ENCODE measurements around the gene FHIT. TPM values are rescaled to one million over a fixed set of nuclear protein-coding genes. Genes with fewer than 3 reads are reported as not detected.
"Not testable (repeated sequence)": the region's sequence is repeated elsewhere in the genome, so short reads cannot be mapped to it uniquely, and the experiment has no call there.

The FHIT gene
- total RNA-seq, 2 experiments from 2014 or later, result 6.5 to 9.0 TPM

GRCh38 chr3:61218504-61218903 is 32.7 kb downstream of the FHIT start:
- no peak for ATAC-seq
- H3K36me3 Mint-ChIP-seq, result no peaks in the 10 kb centered on the region
- no peaks in the 10 kb centered on the region for H3K27me3 Mint-ChIP-seq
- H3K9me3 Mint-ChIP-seq (ENCODE audit: low read depth), result no peaks in the 10 kb centered on the region
- H3K4me1 Mint-ChIP-seq, result no peaks in the 10 kb centered on the region
- DNase-seq, result no peak
- no peak overlapping the region for H3K4me3 Mint-ChIP-seq
- H3K27ac Mint-ChIP-seq, result no peak overlapping the region
- CTCF ChIA-PET, result no interaction called here

DNA sequence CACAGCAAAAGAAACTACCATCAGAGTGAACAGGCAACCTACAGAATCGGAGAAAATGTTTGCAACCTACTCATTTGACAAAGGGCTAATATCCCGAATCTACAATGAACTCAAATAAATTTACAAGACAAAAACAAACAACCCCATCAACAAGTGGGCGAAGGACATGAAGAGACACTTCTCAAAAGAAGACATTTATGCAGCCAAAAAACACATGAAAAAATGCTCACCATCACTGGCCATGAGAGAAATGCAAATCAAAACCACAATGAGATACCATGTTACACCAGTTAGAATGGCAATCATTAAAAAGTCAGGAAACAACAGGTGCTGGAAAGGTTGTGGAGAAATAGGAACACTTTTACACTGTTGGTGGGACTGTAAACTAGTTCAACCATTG is 35.1 kb downstream of the FHIT start:
- H3K27me3 Mint-ChIP-seq; DNase-seq; H3K9me3 Mint-ChIP-seq (ENCODE audit: low read depth); H3K4me1 Mint-ChIP-seq; H3K36me3 Mint-ChIP-seq; H3K4me3 Mint-ChIP-seq; ATAC-seq; H3K27ac Mint-ChIP-seq; CTCF ChIA-PET: not testable (repeated sequence)

- no peaks in the 10 kb centered on the region for H3K36me3 Mint-ChIP-seq
- DNase-seq (no peak), ATAC-seq (no peak)
- no peak overlapping the region for H3K27ac Mint-ChIP-seq
- H3K9me3 Mint-ChIP-seq (ENCODE audit: low read depth), result no peaks in the 10 kb centered on the region
- CTCF ChIA-PET, result no interaction called here
- H3K4me1 Mint-ChIP-seq, result no peaks in the 10 kb centered on the region
- no peaks in the 10 kb centered on the region for H3K27me3 Mint-ChIP-seq
- H3K4me3 Mint-ChIP-seq, result no peak overlapping the region
Observed at GRCh38 chr3:61202086-61202485, 49.2 kb downstream of the FHIT start.

GRCh38 chr3:61201071-61201470 is 50.2 kb downstream of the FHIT start:
- no peak overlapping the region for H3K4me3 Mint-ChIP-seq
- H3K4me1 Mint-ChIP-seq, result no peaks in the 10 kb centered on the region
- no peak for DNase-seq
- CTCF ChIA-PET, result no interaction called here
- H3K27me3 Mint-ChIP-seq, result no peaks in the 10 kb centered on the region
- no peaks in the 10 kb centered on the region for H3K36me3 Mint-ChIP-seq
- ATAC-seq, result no peak
- H3K27ac Mint-ChIP-seq, result no peak overlapping the region
- H3K9me3 Mint-ChIP-seq (ENCODE audit: low read depth), result no peaks in the 10 kb centered on the region

DNA sequence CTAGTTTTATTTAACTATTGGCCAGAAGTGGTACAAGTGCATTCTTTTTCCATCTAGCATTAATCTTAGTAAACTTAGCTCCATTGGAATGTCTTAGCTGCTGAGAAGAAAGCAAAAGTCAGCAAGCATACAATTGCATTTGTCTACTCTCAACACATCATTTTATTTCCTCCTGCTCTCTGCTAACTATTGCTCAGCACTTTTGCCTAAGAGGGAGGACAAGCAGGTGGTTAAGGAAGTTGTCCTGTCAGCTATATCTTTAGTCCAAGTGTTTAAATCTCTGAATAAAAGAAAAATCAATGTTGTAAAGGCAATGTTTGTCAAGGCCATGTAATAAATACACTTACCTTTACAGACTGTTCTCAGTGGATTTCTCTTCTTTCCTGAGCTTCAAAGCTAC is 51.0 kb downstream of the FHIT start:
- DNase-seq, result no peak
- H3K27ac Mint-ChIP-seq, result no peak overlapping the region
- H3K9me3 Mint-ChIP-seq (ENCODE audit: low read depth), result no peaks in the 10 kb centered on the region
- no peaks in the 10 kb centered on the region for H3K36me3 Mint-ChIP-seq
- no peaks in the 10 kb centered on the region for H3K4me1 Mint-ChIP-seq
- CTCF ChIA-PET, result no interaction called here
- ATAC-seq, result no peak
- H3K4me3 Mint-ChIP-seq, result no peak overlapping the region
- H3K27me3 Mint-ChIP-seq, result no peaks in the 10 kb centered on the region

DNA sequence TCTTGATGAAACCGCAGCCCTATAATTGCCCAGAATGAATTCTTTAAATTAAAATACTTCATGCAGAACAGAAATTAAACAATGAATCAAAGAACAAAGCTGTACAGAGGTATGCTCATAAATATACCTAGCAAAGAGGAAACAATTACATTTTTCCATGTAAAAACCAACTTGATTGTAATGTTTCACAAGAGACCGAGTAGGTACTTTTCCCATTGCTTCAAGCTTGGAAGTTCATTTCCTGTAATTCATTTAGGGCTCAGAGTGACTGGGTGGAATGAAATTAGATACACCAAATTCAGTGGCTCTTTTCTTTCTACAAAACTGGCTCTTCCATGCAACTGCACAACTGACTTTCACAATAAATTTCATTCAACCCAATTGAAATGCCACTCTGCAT is 51.4 kb downstream of the FHIT start:
- ATAC-seq (no peak), DNase-seq (no peak)
- Mint-ChIP-seq H3K4me3 (no peak overlapping the region), H3K4me1 (no peaks in the 10 kb centered on the region), H3K27ac (no peak overlapping the region), H3K27me3 (no peaks in the 10 kb centered on the region), H3K9me3 (ENCODE audit: low read depth) (no peaks in the 10 kb centered on the region), H3K36me3 (no peaks in the 10 kb centered on the region)
- CTCF ChIA-PET, result no interaction called here

DNA sequence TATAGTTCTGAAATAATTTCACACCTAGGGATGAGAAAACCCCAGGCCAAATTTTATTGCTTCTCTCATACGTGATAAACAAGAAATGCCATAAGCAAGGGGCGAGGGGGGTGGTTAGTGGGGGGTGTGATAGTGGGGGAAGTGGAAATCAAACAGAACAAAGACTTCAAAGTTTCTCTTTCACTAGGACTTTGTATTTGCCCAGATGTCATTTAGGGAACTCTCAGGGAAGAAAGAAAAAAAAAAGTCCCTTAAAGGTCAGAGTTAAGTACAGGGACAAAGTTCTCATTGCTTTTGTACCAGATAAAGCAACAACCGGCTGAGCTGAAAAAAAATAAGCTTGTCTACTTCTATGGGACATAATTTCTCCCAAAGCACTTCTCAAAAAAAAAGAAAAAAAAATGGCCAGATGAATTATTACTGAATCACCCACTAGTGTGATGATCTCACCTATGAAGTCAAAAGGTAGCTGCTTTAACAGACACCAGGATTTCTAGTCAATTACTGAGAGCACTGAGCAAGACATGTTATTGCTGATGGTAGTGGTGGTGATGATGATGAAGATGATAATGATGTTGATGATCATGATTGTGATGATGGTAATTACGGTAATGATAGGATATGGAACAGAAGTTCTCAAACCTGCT is 56.2 kb downstream of the FHIT start:
- Mint-ChIP-seq H3K4me3 (no peak overlapping the region), H3K27me3 (no peaks in the 10 kb centered on the region), H3K27ac (no peak overlapping the region), H3K9me3 (ENCODE audit: low read depth) (no peaks in the 10 kb centered on the region), H3K4me1 (no peaks in the 10 kb centered on the region), H3K36me3 (no peaks in the 10 kb centered on the region)
- CTCF ChIA-PET, result interaction anchor here (0.5 kb wide), 1 partner anchor 136 kb away, joined by 3 read pairs; no protein-coding TSS in a partner anchor
- ATAC-seq (no peak), DNase-seq (no peak)

DNA sequence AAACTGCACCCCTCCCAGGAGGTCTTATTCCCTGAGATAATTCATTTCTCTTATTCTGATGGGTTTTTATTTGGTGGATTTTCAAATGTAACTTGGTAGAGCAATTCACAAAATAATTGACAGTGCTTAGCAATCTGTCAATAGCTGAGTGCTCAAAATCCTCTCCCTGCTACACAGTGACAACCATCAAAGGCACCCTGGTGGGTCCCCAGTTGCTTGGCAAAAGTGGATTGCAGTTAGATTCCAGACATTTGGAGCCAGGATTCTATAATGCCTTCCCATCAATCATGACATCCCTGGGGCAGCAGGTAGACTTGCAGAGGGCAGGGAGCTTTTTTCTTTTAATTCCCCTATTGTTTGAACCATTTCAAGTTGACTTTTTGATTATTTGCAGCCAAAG is 59.0 kb downstream of the FHIT start:
- CTCF ChIA-PET, result no interaction called here
- H3K36me3 Mint-ChIP-seq, result no peaks in the 10 kb centered on the region
- ATAC-seq (no peak), DNase-seq (no peak)
- no peaks in the 10 kb centered on the region for H3K4me1 Mint-ChIP-seq
- no peaks in the 10 kb centered on the region for H3K27me3 Mint-ChIP-seq
- no peak overlapping the region for H3K27ac Mint-ChIP-seq
- H3K4me3 Mint-ChIP-seq, result no peak overlapping the region
- peaks cover 2% of the 10 kb centered on the region for H3K9me3 Mint-ChIP-seq (ENCODE audit: low read depth)

- H3K27ac Mint-ChIP-seq; H3K36me3 Mint-ChIP-seq; H3K9me3 Mint-ChIP-seq (ENCODE audit: low read depth); DNase-seq; H3K27me3 Mint-ChIP-seq; ATAC-seq; H3K4me3 Mint-ChIP-seq; H3K4me1 Mint-ChIP-seq; CTCF ChIA-PET: not testable (repeated sequence)
Observed at GRCh38 chr3:61190205-61190604, 61.0 kb downstream of the FHIT start.

GRCh38 chr3:61186030-61186429 is 65.2 kb downstream of the FHIT start:
- Mint-ChIP-seq H3K27me3 (no peaks in the 10 kb centered on the region), H3K4me3 (no peak overlapping the region), H3K36me3 (no peaks in the 10 kb centered on the region), H3K9me3 (ENCODE audit: low read depth) (peaks cover 2% of the 10 kb centered on the region), H3K27ac (no peak overlapping the region), H3K4me1 (peaks cover 7% of the 10 kb centered on the region)
- CTCF ChIA-PET, result interaction anchor here (0.6 to 1.1 kb wide), 2 partner anchors 10 to 254 kb away, joined by 3 read pairs; no protein-coding TSS in a partner anchor
- DNase-seq, result no peak
- no peak for ATAC-seq

DNA sequence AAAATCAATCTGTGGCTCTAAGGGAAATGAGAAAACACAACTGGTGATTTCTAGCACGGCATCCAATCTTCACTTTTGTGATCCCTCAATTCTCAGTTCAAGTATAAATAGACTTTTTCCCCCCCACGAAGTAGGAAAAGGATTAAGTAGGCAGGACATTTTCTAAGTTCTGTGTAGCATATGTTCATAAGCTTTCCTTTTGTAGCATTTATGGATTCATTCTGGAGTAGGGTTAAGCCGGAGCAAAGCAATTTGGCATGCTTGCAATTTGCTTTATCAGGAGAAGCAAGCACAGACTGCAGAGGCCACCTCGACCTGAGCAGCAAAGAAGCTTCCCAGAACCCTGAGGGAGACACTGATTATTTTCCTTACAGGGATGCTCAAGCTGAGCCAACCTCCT is 66.3 kb downstream of the FHIT start:
- ATAC-seq (no peak), DNase-seq (no peak)
- Mint-ChIP-seq H3K9me3 (ENCODE audit: low read depth) (peaks cover 2% of the 10 kb centered on the region), H3K4me3 (no peak overlapping the region), H3K4me1 (peaks cover 7% of the 10 kb centered on the region), H3K27ac (no peak overlapping the region), H3K36me3 (no peaks in the 10 kb centered on the region), H3K27me3 (no peaks in the 10 kb centered on the region)
- CTCF ChIA-PET, result no interaction called here

DNA sequence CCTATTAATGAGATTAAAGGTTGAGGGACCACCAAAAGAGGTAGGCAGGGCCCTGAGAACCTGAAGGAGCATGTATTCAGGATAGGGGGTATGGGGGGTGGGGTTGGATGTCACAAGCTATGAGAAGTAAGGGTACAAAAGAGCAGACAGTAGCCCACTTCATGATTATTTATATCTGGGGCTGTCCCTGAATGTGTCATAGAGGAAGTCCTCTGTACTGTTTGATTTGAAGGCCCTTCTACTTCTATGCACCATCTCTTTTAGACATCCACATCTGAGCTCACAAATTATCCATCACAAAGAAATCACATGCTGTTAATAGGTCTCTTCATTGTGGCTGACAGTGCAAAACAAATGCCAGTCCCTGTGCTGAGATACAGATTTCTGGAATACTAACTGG is 68.6 kb downstream of the FHIT start:
- Mint-ChIP-seq H3K9me3 (ENCODE audit: low read depth) (no peaks in the 10 kb centered on the region), H3K4me3 (no peak overlapping the region), H3K27me3 (no peaks in the 10 kb centered on the region), H3K27ac (no peak overlapping the region), H3K4me1 (peaks cover 7% of the 10 kb centered on the region), H3K36me3 (no peaks in the 10 kb centered on the region)
- DNase-seq (no peak), ATAC-seq (no peak)
- CTCF ChIA-PET, result no interaction called here

- no peak for ATAC-seq
- H3K27me3 Mint-ChIP-seq, result no peaks in the 10 kb centered on the region
- peaks cover 5% of the 10 kb centered on the region for H3K4me1 Mint-ChIP-seq
- DNase-seq, result no peak
- H3K4me3 Mint-ChIP-seq, result no peak overlapping the region
- H3K9me3 Mint-ChIP-seq (ENCODE audit: low read depth), result no peaks in the 10 kb centered on the region
- H3K36me3 Mint-ChIP-seq, result no peaks in the 10 kb centered on the region
- no peak overlapping the region for H3K27ac Mint-ChIP-seq
- CTCF ChIA-PET, result no interaction called here
Observed at GRCh38 chr3:61181874-61182273, 69.4 kb downstream of the FHIT start.

DNA sequence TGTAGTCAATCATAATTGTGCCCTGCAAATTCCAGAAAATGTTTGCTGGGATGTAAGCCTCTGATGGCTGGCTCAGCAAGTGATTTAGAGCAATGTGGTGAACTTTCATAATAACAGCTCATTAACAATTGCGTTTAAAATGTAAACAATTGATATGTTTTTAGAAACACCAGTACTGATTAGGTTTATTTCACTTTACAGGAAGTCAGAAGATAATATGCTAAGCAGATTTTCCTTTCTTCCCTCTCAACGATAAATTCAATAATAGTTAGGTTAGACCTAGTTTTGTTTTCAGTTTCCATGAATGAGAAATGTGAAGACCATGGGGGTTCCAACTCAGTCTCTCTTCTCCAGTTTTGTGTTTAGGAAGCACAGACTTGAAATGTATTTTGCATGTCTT is 71.0 kb downstream of the FHIT start:
- ATAC-seq, result no peak
- Mint-ChIP-seq H3K9me3 (ENCODE audit: low read depth) (no peaks in the 10 kb centered on the region), H3K4me1 (peaks cover 2% of the 10 kb centered on the region), H3K27me3 (no peaks in the 10 kb centered on the region), H3K27ac (no peak overlapping the region), H3K36me3 (no peaks in the 10 kb centered on the region), H3K4me3 (no peak overlapping the region)
- CTCF ChIA-PET, result no interaction called here
- no peak for DNase-seq

DNA sequence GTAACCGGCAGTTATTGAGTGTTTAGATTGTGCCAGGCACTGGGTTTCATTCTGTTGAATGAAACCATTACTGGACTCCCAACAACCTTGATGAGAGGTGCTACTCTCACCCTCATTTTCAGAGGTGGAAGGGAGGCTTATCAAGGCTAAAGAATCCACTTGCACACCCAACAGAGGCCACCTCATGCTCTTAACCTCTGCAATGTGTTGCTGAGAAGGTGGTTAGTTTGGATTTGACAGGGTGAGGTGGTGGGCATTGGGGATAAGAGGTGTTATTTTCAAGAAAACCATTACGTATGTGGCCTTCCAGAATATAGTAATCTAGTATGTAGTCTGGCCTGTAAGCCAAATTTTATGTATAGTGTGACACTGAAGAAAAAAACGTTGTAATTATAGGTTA is 73.1 kb downstream of the FHIT start:
- CTCF ChIA-PET, result no interaction called here
- no peak for DNase-seq
- H3K27me3 Mint-ChIP-seq, result no peaks in the 10 kb centered on the region
- H3K9me3 Mint-ChIP-seq (ENCODE audit: low read depth), result no peaks in the 10 kb centered on the region
- H3K4me3 Mint-ChIP-seq, result no peak overlapping the region
- H3K27ac Mint-ChIP-seq, result no peak overlapping the region
- H3K4me1 Mint-ChIP-seq, result peaks cover 3% of the 10 kb centered on the region
- ATAC-seq, result no peak
- no peaks in the 10 kb centered on the region for H3K36me3 Mint-ChIP-seq
